Measurements from ENCODE around the gene NUDCD3. TPM values are rescaled to one million over a fixed set of nuclear protein-coding genes. Genes with fewer than 3 reads are reported as not detected.
A peak's percentile ranks its signal among the peaks of the same experiment; 100 is the strongest.

The NUDCD3 gene
- total and polyA plus RNA-seq, 7 experiments from 2014 or later: 51.5 to 117 (median 84.4) TPM

DNA sequence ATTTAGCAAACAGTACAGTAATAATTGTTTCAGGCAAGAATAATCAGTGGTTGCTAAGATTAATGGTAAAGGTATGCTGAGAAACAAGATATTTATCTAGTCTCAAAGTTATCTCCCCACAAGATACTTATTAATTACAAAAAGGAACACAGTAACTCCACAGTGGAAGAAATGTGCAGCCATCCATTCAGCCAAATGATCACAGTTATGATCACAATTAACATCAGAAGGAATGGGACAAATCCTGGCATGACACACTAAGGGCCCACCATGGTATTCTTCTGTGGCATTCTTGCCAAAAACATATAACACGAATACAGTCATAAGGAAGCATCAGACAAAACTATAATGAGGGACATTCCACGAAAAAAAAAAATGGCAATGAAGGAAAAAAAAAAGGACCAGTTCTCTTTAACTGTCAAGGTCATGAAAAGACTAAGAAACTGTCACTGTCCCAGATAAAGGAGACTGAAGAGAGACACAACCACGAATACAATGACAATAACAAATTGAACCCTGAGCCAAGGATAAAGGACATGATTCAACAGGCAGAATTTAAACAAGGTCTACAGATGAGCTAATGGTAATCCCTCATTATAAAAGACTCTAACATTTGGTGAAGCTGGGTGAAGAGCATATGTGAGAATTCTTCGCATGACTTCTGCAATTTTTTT, 20.9 kb downstream of the NUDCD3 start:
- Histone ChIP-seq H3K27ac (ENCODE audit: low read depth, low read length) (no peak overlapping the region), H3K9me3 (ENCODE audit: control insufficient read depth in 2 of 3, low read length in 3 of 3) (no peaks in the 10 kb centered on the region), H3K36me3 (ENCODE audit: control insufficient read depth in 2 of 3, insufficient read depth in 3 of 3, low read length in 3 of 3) (peaks cover 0 to 43% (median 8%) of the 10 kb centered on the region in 3 experiments), H3K4me3 (ENCODE audit: low read length) (no peak overlapping the region), H3K4me1 (ENCODE audit: control insufficient read depth in 2 of 2, insufficient read depth in 2 of 2, low read length in 2 of 2) (peaks cover 12 to 18% of the 10 kb centered on the region in 2 donors), H3K27me3 (ENCODE audit: control insufficient read depth in 2 of 2, insufficient read depth in 2 of 2, low read length in 2 of 2) (no peaks in the 10 kb centered on the region)
- ATAC-seq: no peak
- POLR2A ChIA-PET: interaction anchor here (1.2 kb wide), 1 partner anchor 22 kb away, joined by 3 read pairs; no protein-coding TSS in a partner anchor
- Mint-ChIP-seq H3K27me3 (no peaks in the 10 kb centered on the region), H3K9me3 (no peaks in the 10 kb centered on the region), H3K27ac (peak overlapping the region in 3 of 9 donors; percentile 3 to 35 (median 16)), H3K4me3 (peak overlapping the region in 3 of 10 donors; percentile 9 to 23 (median 13)), H3K36me3 (peaks cover 3 to 63% (median 25%) of the 10 kb centered on the region in 5 donors), H3K4me1 (peaks cover 46 to 99% (median 90%) of the 10 kb centered on the region in 7 donors)
- DNase-seq: no peak
- CTCF ChIA-PET: interaction anchor here (1.5 kb wide), 1 partner anchor 228 kb away, joined by 7 read pairs; no protein-coding TSS in a partner anchor
- intact Hi-C loops (cut with micrococcal nuclease): loop anchor here in 1 of 2 donors (10.0 kb wide), 1 partner anchor 55 kb away; no protein-coding TSS in a partner anchor

DNA sequence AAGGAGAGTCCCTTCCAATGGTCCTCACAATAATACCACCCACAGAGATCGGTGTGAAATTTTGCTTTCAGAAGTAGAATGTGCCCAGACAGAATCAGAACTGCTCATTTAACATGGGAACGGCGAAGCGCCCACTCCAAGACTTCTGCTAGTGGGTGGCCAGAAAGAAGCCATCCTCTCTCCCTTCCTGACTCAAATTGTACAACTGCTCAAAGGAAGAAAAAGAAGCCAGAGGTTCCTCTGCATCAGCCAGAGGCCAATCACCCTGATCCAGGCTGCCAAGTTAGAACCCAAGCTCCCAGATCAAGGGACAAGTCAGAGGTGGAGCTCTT, 23.3 kb downstream of the NUDCD3 start:
- H3K9me3 Mint-ChIP-seq: no peaks in the 10 kb centered on the region
- POLR2A ChIA-PET: no interaction called here
- peaks cover 50 to 97% (median 87%) of the 10 kb centered on the region in 7 donors for H3K4me1 Mint-ChIP-seq
- H3K4me3 Mint-ChIP-seq: peak overlapping the region in 3 of 10 donors; percentile 2 to 13 (median 5)
- Histone ChIP-seq H3K4me1 (ENCODE audit: control insufficient read depth in 2 of 2, insufficient read depth in 2 of 2, low read length in 2 of 2) (peaks cover 19 to 30% of the 10 kb centered on the region in 2 donors), H3K27me3 (ENCODE audit: control insufficient read depth in 2 of 2, insufficient read depth in 2 of 2, low read length in 2 of 2) (no peaks in the 10 kb centered on the region), H3K36me3 (ENCODE audit: control insufficient read depth in 2 of 3, insufficient read depth in 3 of 3, low read length in 3 of 3) (peaks cover 0 to 46% (median 5%) of the 10 kb centered on the region in 3 experiments), H3K4me3 (ENCODE audit: low read length) (no peak overlapping the region), H3K9me3 (ENCODE audit: control insufficient read depth in 2 of 3, low read length in 3 of 3) (no peaks in the 10 kb centered on the region), H3K27ac (ENCODE audit: low read depth, low read length) (no peak overlapping the region)
- intact Hi-C loops (cut with micrococcal nuclease): loop anchor here in 1 of 2 donors (10.0 kb wide), 1 partner anchor 52 kb away; no protein-coding TSS in a partner anchor
- peaks cover 0 to 48% (median 19%) of the 10 kb centered on the region in 5 donors for H3K36me3 Mint-ChIP-seq
- DNase-seq (no peak), ATAC-seq (no peak)
- no peaks in the 10 kb centered on the region for H3K27me3 Mint-ChIP-seq
- CTCF ChIA-PET: interaction anchor here (0.7 kb wide), 1 partner anchor 246 kb away, joined by 3 read pairs; no protein-coding TSS in a partner anchor
- peak overlapping the region in 4 of 9 donors; percentile 38 to 59 (median 47) for H3K27ac Mint-ChIP-seq

DNA sequence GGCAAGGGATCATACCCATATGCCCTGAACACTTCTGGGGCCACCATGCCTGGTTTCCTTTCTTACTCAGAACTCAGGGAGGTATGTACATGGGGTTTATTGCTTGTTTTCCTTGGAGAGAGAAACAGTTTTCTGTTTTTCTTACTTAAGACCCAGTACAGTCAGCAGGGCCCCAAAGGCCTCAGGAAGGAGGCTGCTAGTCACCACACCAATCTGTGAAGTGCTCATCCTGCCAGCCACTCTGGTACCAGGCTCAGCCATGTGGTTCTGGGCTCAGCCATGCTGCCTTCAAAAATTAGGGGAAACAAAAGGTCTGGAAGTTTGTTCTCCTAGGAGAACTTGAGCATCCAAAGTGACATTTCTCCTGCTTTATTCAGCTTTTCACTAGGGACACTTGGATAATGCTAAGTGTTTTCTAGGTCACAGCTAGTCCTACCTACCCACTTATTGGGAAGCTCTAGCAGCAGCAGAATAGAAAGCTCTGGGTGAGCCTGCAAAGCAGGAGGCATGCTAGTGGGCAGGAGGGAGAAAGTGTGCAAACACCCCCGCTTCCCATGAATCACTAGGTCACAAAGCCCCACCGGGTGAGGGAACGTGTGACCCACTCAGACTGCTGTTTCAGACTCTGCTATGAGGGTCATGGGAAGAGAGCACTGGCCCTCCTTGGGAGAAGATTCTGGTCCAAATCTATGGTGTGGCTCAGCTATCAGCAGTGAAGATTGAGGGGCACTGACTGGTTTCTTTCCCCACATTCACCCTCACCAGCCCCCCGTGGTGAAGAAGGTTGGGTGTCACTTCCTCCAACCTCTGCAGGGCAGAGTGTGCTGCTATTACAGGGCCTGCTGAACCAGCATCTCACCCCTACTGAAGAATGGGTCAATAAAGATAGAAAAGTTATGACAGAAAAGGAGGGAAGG, 23.9 kb downstream of the NUDCD3 start:
- no peaks in the 10 kb centered on the region for H3K9me3 ChIP-seq (ENCODE audit: control insufficient read depth in 2 of 3, low read length in 3 of 3)
- DNase-seq (no peak), ATAC-seq (no peak)
- Mint-ChIP-seq H3K4me3 (peak overlapping the region in 5 of 10 donors; percentile 2 to 20 (median 13)), H3K9me3 (peaks cover 0 to 1% (median 0%) of the 10 kb centered on the region in 11 donors), H3K4me1 (peaks cover 52 to 97% (median 87%) of the 10 kb centered on the region in 7 donors), H3K36me3 (peaks cover 0 to 45% (median 17%) of the 10 kb centered on the region in 5 donors), H3K27ac (peak overlapping the region in 5 of 9 donors; percentile 38 to 67 (median 56)), H3K27me3 (no peaks in the 10 kb centered on the region)
- peaks cover 0 to 43% (median 5%) of the 10 kb centered on the region in 3 experiments for H3K36me3 ChIP-seq (ENCODE audit: control insufficient read depth in 2 of 3, insufficient read depth in 3 of 3, low read length in 3 of 3)
- intact Hi-C loops (cut with micrococcal nuclease): loop anchor here in 1 of 2 donors (10.0 kb wide), 1 partner anchor 52 kb away; no protein-coding TSS in a partner anchor
- no peak overlapping the region for H3K27ac ChIP-seq (ENCODE audit: low read depth, low read length)
- H3K27me3 ChIP-seq (ENCODE audit: control insufficient read depth in 2 of 2, insufficient read depth in 2 of 2, low read length in 2 of 2): no peaks in the 10 kb centered on the region
- CTCF ChIA-PET: interaction anchor here (0.7 kb wide), 1 partner anchor 245 kb away, joined by 3 read pairs; no protein-coding TSS in a partner anchor
- POLR2A ChIA-PET: no interaction called here
- H3K4me3 ChIP-seq (ENCODE audit: low read length): no peak overlapping the region
- H3K4me1 ChIP-seq (ENCODE audit: control insufficient read depth in 2 of 2, insufficient read depth in 2 of 2, low read length in 2 of 2): peaks cover 26 to 36% of the 10 kb centered on the region in 2 donors

DNA sequence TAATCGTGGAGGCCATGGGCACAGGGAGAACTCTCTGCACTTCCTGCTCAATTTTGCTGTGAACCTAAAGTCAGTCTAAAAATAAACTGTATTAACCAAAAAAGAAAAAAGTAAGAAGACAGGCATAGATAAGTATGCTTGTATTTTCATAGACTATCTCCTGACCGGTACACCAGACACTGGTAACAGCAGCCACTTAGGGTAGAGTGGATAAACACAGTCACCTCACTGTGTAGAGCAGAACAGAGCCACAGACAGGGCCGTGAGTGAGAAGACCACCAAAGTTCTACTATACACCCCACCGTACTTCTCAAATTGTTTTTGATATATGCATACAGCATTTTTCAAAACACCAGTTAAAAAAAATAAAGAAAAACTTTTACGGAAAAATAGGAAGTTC, 25.0 kb downstream of the NUDCD3 start:
- Mint-ChIP-seq H3K4me3 (peak overlapping the region in 2 of 10 donors; percentile 16), H3K9me3 (peaks cover 0 to 6% (median 0%) of the 10 kb centered on the region in 11 donors), H3K4me1 (peaks cover 57 to 98% (median 90%) of the 10 kb centered on the region in 7 donors), H3K27ac (peak overlapping the region in 4 of 9 donors; percentile 32 to 51 (median 42)), H3K27me3 (no peaks in the 10 kb centered on the region), H3K36me3 (peaks cover 0 to 44% (median 21%) of the 10 kb centered on the region in 5 donors)
- no peak for ATAC-seq
- H3K4me3 ChIP-seq (ENCODE audit: low read length): no peak overlapping the region
- ChIA-PET CTCF (interaction anchor here (0.6 kb wide), 1 partner anchor 226 kb away, joined by 3 read pairs; no protein-coding TSS in a partner anchor), POLR2A (no interaction called here)
- H3K36me3 ChIP-seq (ENCODE audit: control insufficient read depth in 2 of 3, insufficient read depth in 3 of 3, low read length in 3 of 3): peaks cover 0 to 34% (median 5%) of the 10 kb centered on the region in 3 experiments
- intact Hi-C loops (cut with micrococcal nuclease): loop anchor here in 1 of 2 donors (10.0 kb wide), 1 partner anchor 51 kb away; no protein-coding TSS in a partner anchor
- no peak overlapping the region for H3K27ac ChIP-seq (ENCODE audit: low read depth, low read length)
- H3K27me3 ChIP-seq (ENCODE audit: control insufficient read depth in 2 of 2, insufficient read depth in 2 of 2, low read length in 2 of 2): no peaks in the 10 kb centered on the region
- H3K4me1 ChIP-seq (ENCODE audit: control insufficient read depth in 2 of 2, insufficient read depth in 2 of 2, low read length in 2 of 2): peaks cover 36 to 46% of the 10 kb centered on the region in 2 donors
- DNase-seq: no peak
- H3K9me3 ChIP-seq (ENCODE audit: control insufficient read depth in 2 of 3, low read length in 3 of 3): no peaks in the 10 kb centered on the region

DNA sequence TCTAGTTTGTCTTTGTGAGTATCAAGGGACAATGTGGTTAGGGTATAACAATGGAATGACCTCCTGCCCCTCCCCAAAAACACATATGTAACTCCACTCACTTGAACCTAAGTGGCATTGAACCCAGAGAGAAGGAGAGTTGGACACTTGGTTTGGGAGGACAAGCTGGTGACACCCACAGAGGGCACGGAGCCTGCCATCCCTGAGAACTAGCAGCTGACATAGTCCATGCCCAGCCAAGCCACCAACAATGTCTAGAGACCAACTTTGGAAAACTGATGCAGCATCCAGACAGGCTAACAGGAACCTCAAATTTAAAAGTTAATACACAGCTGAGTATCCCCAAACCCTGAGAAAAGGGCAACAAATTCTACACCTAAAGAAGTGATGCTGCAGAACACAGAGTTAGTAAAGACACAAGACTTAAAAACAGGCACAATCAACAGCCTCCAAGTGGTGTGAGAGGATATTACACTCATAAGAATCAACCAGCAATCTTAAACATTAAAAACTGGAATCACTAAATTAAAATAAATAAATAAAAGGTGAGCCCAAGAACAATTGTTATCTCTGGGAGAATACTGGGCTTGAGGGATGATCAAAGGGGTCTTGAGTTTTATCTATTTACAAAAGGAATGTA, 27.2 kb downstream of the NUDCD3 start:
- H3K27me3 ChIP-seq (ENCODE audit: control insufficient read depth in 2 of 2, insufficient read depth in 2 of 2, low read length in 2 of 2): no peaks in the 10 kb centered on the region
- intact Hi-C loops (cut with micrococcal nuclease): loop anchor here (5.0 to 10.0 kb wide), 2 partner anchors 48 to 221 kb away; no protein-coding TSS in a partner anchor
- H3K9me3 ChIP-seq (ENCODE audit: control insufficient read depth in 2 of 3, low read length in 3 of 3): no peaks in the 10 kb centered on the region
- ATAC-seq (no peak), DNase-seq (peak in 3 of 9 donors; percentile 7 to 16 (median 9))
- Mint-ChIP-seq H3K9me3 (peaks cover 0 to 6% (median 0%) of the 10 kb centered on the region in 11 donors), H3K27ac (peak overlapping the region in 3 of 9 donors; percentile 27 to 40 (median 31)), H3K36me3 (peaks cover 4 to 36% (median 25%) of the 10 kb centered on the region in 5 donors), H3K4me3 (no peak overlapping the region), H3K27me3 (no peaks in the 10 kb centered on the region), H3K4me1 (peaks cover 60 to 96% (median 86%) of the 10 kb centered on the region in 7 donors)
- H3K27ac ChIP-seq (ENCODE audit: low read depth, low read length): no peak overlapping the region
- ChIA-PET CTCF (interaction anchor here (0.7 to 1.0 kb wide), 2 partner anchors 57 to 102 kb away, joined by 3 read pairs; no protein-coding TSS in a partner anchor), POLR2A (interaction anchor here (0.9 kb wide), 1 partner anchor 54 kb away, joined by 3 read pairs; no protein-coding TSS in a partner anchor)
- H3K4me3 ChIP-seq (ENCODE audit: low read length): no peak overlapping the region
- H3K4me1 ChIP-seq (ENCODE audit: control insufficient read depth in 2 of 2, insufficient read depth in 2 of 2, low read length in 2 of 2): peaks cover 39 to 54% of the 10 kb centered on the region in 2 donors
- peaks cover 0 to 27% (median under 1%) of the 10 kb centered on the region in 3 experiments for H3K36me3 ChIP-seq (ENCODE audit: control insufficient read depth in 2 of 3, insufficient read depth in 3 of 3, low read length in 3 of 3)

Measured in naive thymus-derived CD4-positive, alpha-beta T cell (primary cell).